GM19025 (cell line): ENCODE measurements around the gene CMA1.
"Not testable (repeated sequence)": the region's sequence is repeated elsewhere in the genome, so short reads cannot be mapped to it uniquely, and the experiment has no call there.

Source experiments
- ATAC-seq: cut with Tn5 transposase; IDR thresholded peaks from one replicate; pipeline ENCODE4 v1.9.1; 2021; ENCODE audit warnings: mild to moderate bottlenecking, low read depth, moderate library complexity; ENCODE audit not compliant: unreplicated experiment

CMA1 gene

GRCh38 chr14:24470450-24470849 lies 37.6 kb downstream of the CMA1 start:
- ATAC-seq, result not testable (repeated sequence)

- no peak for ATAC-seq
Measured at GRCh38 chr14:24465805-24466204, 42.3 kb downstream of the CMA1 start.

GRCh38 chr14:24465368-24465767 lies 42.7 kb downstream of the CMA1 start:
- no peak for ATAC-seq

GRCh38 chr14:24463884-24464785 lies 43.9 kb downstream of the CMA1 start:
- ATAC-seq, result no peak

- ATAC-seq, result no peak
Measured at GRCh38 chr14:24463017-24463883, 44.8 kb downstream of the CMA1 start.

- no peak for ATAC-seq
Measured at GRCh38 chr14:24461336-24461735, 46.7 kb downstream of the CMA1 start.

- no peak for ATAC-seq
Measured at GRCh38 chr14:24459331-24459730, 48.7 kb downstream of the CMA1 start.

GRCh38 chr14:24458736-24459135 lies 49.3 kb downstream of the CMA1 start:
- ATAC-seq, result no peak

GRCh38 chr14:24456980-24457379 lies 51.1 kb downstream of the CMA1 start:
- ATAC-seq, result no peak
